K562 (cell line): Measurements from ENCODE around the gene ODAD3. TPM values are rescaled to one million over a fixed set of nuclear protein-coding genes. Genes with fewer than 3 reads are reported as not detected.

ENCODE experiments used
- ASH1L ChIP-seq: fragments of 450-650 bp; IDR thresholded peaks from 2 replicates; pipeline ENCODE4 v1.6.1; 2018; ENCODE audit warnings: borderline replicate concordance, mild to moderate bottlenecking, low read depth; ENCODE audit not compliant: partially characterized antibody
- CXXC5 ChIP-seq: fragments of 250-450 bp; sonication (Bioruptor Pico); IDR thresholded peaks from 2 replicates; pipeline ENCODE4 v1.8.0; 2022; ENCODE audit warnings: inconsistent platforms, mild to moderate bottlenecking, moderate library complexity
- DEAF1 ChIP-seq: fragments of 450-650 bp; formaldehyde crosslinking; IDR thresholded peaks from 2 replicates; pipeline ENCODE4 v1.4.0; 2020; ENCODE audit warnings: mild to moderate bottlenecking, moderate library complexity
- FOXK1 ChIP-seq: sonication (generic); formaldehyde crosslinking; IDR thresholded peaks from 2 replicates; pipeline ENCODE4 v1.8.0; 2022; ENCODE audit warnings: missing genetic modification reagents, mild to moderate bottlenecking, borderline replicate concordance
- FUS ChIP-seq: fragments of 200-400 bp; formaldehyde crosslinking; optimal IDR thresholded peaks from 2 replicates; pipeline ENCODE3; 2017; ENCODE audit warnings: low read depth, low read length
- GATAD2A ChIP-seq: fragments of 450-650 bp; IDR thresholded peaks from 2 replicates; pipeline ENCODE4 v1.6.1; 2017
- HDGF ChIP-seq: fragments of 450-650 bp; IDR thresholded peaks from 2 replicates; pipeline ENCODE4 v1.6.1; 2016
- HEY1 ChIP-seq: fragments of 250-450 bp; sonication (Bioruptor Pico); IDR thresholded peaks from 2 replicates; pipeline ENCODE4 v1.5.0; 2020; ENCODE audit warnings: mild to moderate bottlenecking, moderate library complexity, borderline replicate concordance
- HINFP ChIP-seq: fragments of 450-650 bp; conservative IDR thresholded peaks from 2 replicates; pipeline ENCODE4 v1.6.1; 2016; ENCODE audit warnings: missing genetic modification characterization, low read depth, mild to moderate bottlenecking, control low read depth, missing compliant biosample characterization
- HNRNPK ChIP-seq: fragments of 200-400 bp; formaldehyde crosslinking; IDR thresholded peaks from one replicate; pipeline ENCODE4 v1.6.1; 2018; ENCODE audit warnings: mild to moderate bottlenecking, low read depth, low read length; ENCODE audit not compliant: poor library complexity, severe bottlenecking
- MCM7 ChIP-seq, 2 experiments: fragments of 450-650 bp; IDR thresholded peaks; 2 replicates each; pipeline ENCODE4 v1.6.1; 2016 to 2018
- MED1 ChIP-seq: sonication (generic); formaldehyde crosslinking; IDR thresholded peaks from 2 replicates; pipeline ENCODE4 v1.8.1; 2023; ENCODE audit warnings: missing genetic modification reagents, borderline replicate concordance
- NCOA4 ChIP-seq: fragments of 450-650 bp; IDR thresholded peaks from 2 replicates; pipeline ENCODE4 v1.6.1; 2018; ENCODE audit warnings: mild to moderate bottlenecking; ENCODE audit not compliant: partially characterized antibody
- NR2F6 ChIP-seq: fragments of 450-650 bp; formaldehyde crosslinking; IDR thresholded peaks from 2 replicates; pipeline ENCODE4 v1.4.0; 2020; ENCODE audit warnings: mild to moderate bottlenecking
- POLR2A ChIP-seq: fragments of 450-650 bp; conservative IDR thresholded peaks from 2 replicates; pipeline ENCODE4 v1.6.1; 2016
- PRMT5 ChIP-seq: sonication (generic); formaldehyde crosslinking; IDR thresholded peaks from 2 replicates; pipeline ENCODE4 v1.5.0; 2020; ENCODE audit warnings: missing genetic modification reagents
- RB1 ChIP-seq: fragments of 450-650 bp; IDR thresholded peaks from 2 replicates; pipeline ENCODE4 v1.6.1; 2017; ENCODE audit warnings: low read depth, mild to moderate bottlenecking
- SOX6 ChIP-seq: fragments of 450-650 bp; IDR thresholded peaks from 2 replicates; pipeline ENCODE4 v1.6.1; 2014; ENCODE audit warnings: mild to moderate bottlenecking
- SP1 ChIP-seq: sonication (generic); formaldehyde crosslinking; IDR thresholded peaks from 2 replicates; pipeline ENCODE4 v1.8.1; 2022; ENCODE audit warnings: mild to moderate bottlenecking, missing genetic modification reagents
- U2AF1 ChIP-seq: fragments of 200-400 bp; formaldehyde crosslinking; optimal IDR thresholded peaks from 2 replicates; pipeline ENCODE3; 2017; ENCODE audit warnings: mild to moderate bottlenecking, low read depth, low read length, moderate library complexity
- WHSC1 ChIP-seq: IDR thresholded peaks from one replicate; pipeline ENCODE4 v1.6.1; 2012; ENCODE audit warnings: low read length, control low read depth, inconsistent platforms
- ZNF23 ChIP-seq: fragments of 250-450 bp; sonication (Bioruptor Pico); IDR thresholded peaks from 2 replicates; pipeline ENCODE4 v1.4.0; 2020; ENCODE audit warnings: mild to moderate bottlenecking
- polyA plus RNA-seq, 8 experiments: library from polyadenylated mRNA; depleted of rRNA in 4 of 8; stranded (reverse) in 5 of 8; unstranded in 3 of 8; fragments of >200 nt; fragmentation: Nextera tagmentation in 2 of 8; fragmentation: Illumina TruSeq in 1 of 8; extraction: Ambion mirVana in 2 of 8; extraction: Trizol in 1 of 8; gene quantifications; 2 replicates each; pipeline versions ENCODE4 v1.2.1 to v1.2.3, GENCODE V29; 2011 to 2014; ENCODE audit warnings: inconsistent platforms in 1 of 8, missing spikeins in 1 of 8
- total RNA-seq, 7 experiments: library from RNA; depleted of rRNA in 6 of 7; stranded (reverse); fragments of >200 nt in 6 of 7; fragmentation: Illumina TruSeq in 2 of 7; extraction: Trizol in 2 of 7; gene quantifications; 2 replicates each; pipeline versions ENCODE4 v1.2.1 to v1.2.3, GENCODE V29; 2011 to 2021; ENCODE audit warnings: low replicate concordance in 1 of 7
- TF ChIP-seq, protein P1 (sequence below): sonication (generic); formaldehyde crosslinking; IDR thresholded peaks from 2 replicates; pipeline ENCODE4 v1.8.0; 2022; ENCODE audit warnings: mild to moderate bottlenecking, missing genetic modification reagents
- TF ChIP-seq, protein P2 (sequence below): sonication (generic); formaldehyde crosslinking; IDR thresholded peaks from 2 replicates; pipeline ENCODE4 v1.8.0; 2022; ENCODE audit warnings: mild to moderate bottlenecking, low read depth, missing genetic modification reagents
- TF ChIP-seq, protein P3 (sequence below): sonication (generic); formaldehyde crosslinking; IDR thresholded peaks from 2 replicates; pipeline ENCODE4 v1.5.0; 2020; ENCODE audit warnings: missing genetic modification reagents

Gene ODAD3
- total and polyA plus RNA-seq, 9 of the 15 experiments (the other 6 are each of a cell fraction or from before 2014, with no cell fraction given): 0.07 to 0.72 (median 0.14) TPM; not detected in 2

GRCh38 chr19:11435057-11435832 is at the start of gene ODAD3, which contains the start of gene PRKCSH (continued):
- TF ChIP-seq GATAD2A: no peak
- TF ChIP-seq FUS: no peak
- TF ChIP-seq MCM7 (IDR thresholded peaks at IDR 0.05): no peak
- TF ChIP-seq, protein P1, sequence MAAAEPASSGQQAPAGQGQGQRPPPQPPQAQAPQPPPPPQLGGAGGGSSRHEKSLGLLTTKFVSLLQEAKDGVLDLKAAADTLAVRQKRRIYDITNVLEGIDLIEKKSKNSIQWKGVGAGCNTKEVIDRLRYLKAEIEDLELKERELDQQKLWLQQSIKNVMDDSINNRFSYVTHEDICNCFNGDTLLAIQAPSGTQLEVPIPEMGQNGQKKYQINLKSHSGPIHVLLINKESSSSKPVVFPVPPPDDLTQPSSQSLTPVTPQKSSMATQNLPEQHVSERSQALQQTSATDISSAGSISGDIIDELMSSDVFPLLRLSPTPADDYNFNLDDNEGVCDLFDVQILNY (CRISPR knock-in tag): no peak
- TF ChIP-seq, protein P2, sequence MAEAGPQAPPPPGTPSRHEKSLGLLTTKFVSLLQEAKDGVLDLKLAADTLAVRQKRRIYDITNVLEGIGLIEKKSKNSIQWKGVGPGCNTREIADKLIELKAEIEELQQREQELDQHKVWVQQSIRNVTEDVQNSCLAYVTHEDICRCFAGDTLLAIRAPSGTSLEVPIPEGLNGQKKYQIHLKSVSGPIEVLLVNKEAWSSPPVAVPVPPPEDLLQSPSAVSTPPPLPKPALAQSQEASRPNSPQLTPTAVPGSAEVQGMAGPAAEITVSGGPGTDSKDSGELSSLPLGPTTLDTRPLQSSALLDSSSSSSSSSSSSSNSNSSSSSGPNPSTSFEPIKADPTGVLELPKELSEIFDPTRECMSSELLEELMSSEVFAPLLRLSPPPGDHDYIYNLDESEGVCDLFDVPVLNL (CRISPR knock-in tag): peak; percentile 77; the same call in 1 of the 2 replicates
- no peak for TF ChIP-seq DEAF1 (CRISPR knock-in tag)
- no peak for TF ChIP-seq NR2F6 (CRISPR knock-in tag)
- peak; percentile 44; the same call in 1 of the 2 replicates for TF ChIP-seq HINFP (tag)
- no peak for TF ChIP-seq HDGF
- TF ChIP-seq, protein P3, sequence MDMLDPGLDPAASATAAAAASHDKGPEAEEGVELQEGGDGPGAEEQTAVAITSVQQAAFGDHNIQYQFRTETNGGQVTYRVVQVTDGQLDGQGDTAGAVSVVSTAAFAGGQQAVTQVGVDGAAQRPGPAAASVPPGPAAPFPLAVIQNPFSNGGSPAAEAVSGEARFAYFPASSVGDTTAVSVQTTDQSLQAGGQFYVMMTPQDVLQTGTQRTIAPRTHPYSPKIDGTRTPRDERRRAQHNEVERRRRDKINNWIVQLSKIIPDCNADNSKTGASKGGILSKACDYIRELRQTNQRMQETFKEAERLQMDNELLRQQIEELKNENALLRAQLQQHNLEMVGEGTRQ (CRISPR knock-in tag): peak; percentile 96
- TF ChIP-seq FOXK1 (CRISPR knock-in tag): no peak; the same call in 1 of the 2 replicates
- TF ChIP-seq SP1 (CRISPR knock-in tag): peak; percentile 96
- TF ChIP-seq WHSC1: no peak
- TF ChIP-seq SOX6: 0 out of 2 replicates have a peak, but pooled peaks have one; percentile 16
- peak; percentile 83 for TF ChIP-seq POLR2A
- TF ChIP-seq PRMT5 (CRISPR knock-in tag): no peak
- TF ChIP-seq U2AF1: no peak
- no peak for TF ChIP-seq MED1 (CRISPR knock-in tag)
- TF ChIP-seq RB1: peak; percentile 32
- no peak for TF ChIP-seq NCOA4
- TF ChIP-seq CXXC5: peak; percentile 95
- TF ChIP-seq HNRNPK: no peak
- TF ChIP-seq ZNF23 (CRISPR knock-in tag): no peak
- TF ChIP-seq HEY1: no peak
- peak; percentile 13 for TF ChIP-seq ASH1L
